Liver (tissue), 9 donors: Measurements from ENCODE around the gene MEAK7. TPM values are rescaled to one million over a fixed set of nuclear protein-coding genes. Genes with fewer than 3 reads are reported as not detected.

Experiments used
- DNase-seq: peaks from one replicate; pipeline ENCODE4 v3.0.0-alpha.2; 2017; ENCODE audit warnings: low spot score
- H3K27ac ChIP-seq, 2 donors: one replicate each; pipeline ENCODE4 v1.7.0; 2013; ENCODE audit warnings: inconsistent platforms in 2 of 2, low read length in 2 of 2, control low read depth in 1 of 2, low read depth in 1 of 2, mild to moderate bottlenecking in 1 of 2
- H3K27me3 ChIP-seq, 4 donors: one replicate each; pipeline versions ENCODE4 v1.6.1 to v1.7.0; 2013; ENCODE audit warnings: low read length in 3 of 4, inconsistent platforms in 1 of 4, mild to moderate bottlenecking in 1 of 4, moderate library complexity in 1 of 4; ENCODE audit not compliant: control insufficient read depth in 4 of 4, insufficient read depth in 4 of 4
- H3K36me3 ChIP-seq, 4 donors: one replicate each; pipeline versions ENCODE4 v1.6.1 to v1.7.0; 2013; ENCODE audit warnings: low read length in 3 of 4, mild to moderate bottlenecking in 3 of 4, low read depth in 1 of 4, moderate library complexity in 1 of 4; ENCODE audit not compliant: control insufficient read depth in 4 of 4, insufficient read depth in 3 of 4
- H3K4me1 ChIP-seq, 4 donors: one replicate each; pipeline versions ENCODE4 v1.6.1 to v1.7.0; 2013; ENCODE audit warnings: low read length in 3 of 4, mild to moderate bottlenecking in 3 of 4, moderate library complexity in 1 of 4; ENCODE audit not compliant: control insufficient read depth in 4 of 4, insufficient read depth in 4 of 4
- H3K4me3 ChIP-seq, 3 donors: one replicate each; pipeline versions ENCODE4 v1.6.1 to v1.7.0; 2013; ENCODE audit warnings: low read length in 3 of 3, control low read depth in 1 of 3, low read depth in 1 of 3, mild to moderate bottlenecking in 1 of 3
- H3K9ac ChIP-seq, 2 donors: one replicate each; pipeline ENCODE4 v1.7.0; 2013; ENCODE audit warnings: low read length in 2 of 2, mild to moderate bottlenecking in 2 of 2, moderate library complexity in 2 of 2, control low read depth in 1 of 2, low read depth in 1 of 2
- H3K9me3 ChIP-seq, 4 donors: one replicate each; pipeline versions ENCODE4 v1.6.1 to v1.7.0; 2013; ENCODE audit warnings: low read length in 3 of 4; ENCODE audit not compliant: control insufficient read depth in 4 of 4
- EGR1 ChIP-seq, 2 donors: IDR thresholded peaks; 2 replicates each; pipeline ENCODE4 v1.6.1; 2016 to 2018; ENCODE audit warnings: antibody characterized with exemption in 2 of 2, low read depth in 2 of 2
- FOXA1 ChIP-seq: IDR thresholded peaks from 2 replicates; pipeline ENCODE4 v1.6.1; 2016; ENCODE audit warnings: antibody characterized with exemption
- FOXA2 ChIP-seq: IDR thresholded peaks from 2 replicates; pipeline ENCODE4 v1.6.1; 2016; ENCODE audit warnings: antibody characterized with exemption
- GABPA ChIP-seq, 2 donors: IDR thresholded peaks in 1 of 2; conservative IDR thresholded peaks in 1 of 2; 2 replicates each; pipeline ENCODE4 v1.6.1; 2016; ENCODE audit warnings: antibody characterized with exemption in 2 of 2, mild to moderate bottlenecking in 1 of 2, moderate library complexity in 1 of 2
- HNF4A ChIP-seq, 2 donors: conservative IDR thresholded peaks; 2 replicates each; pipeline ENCODE4 v1.6.1; 2016; ENCODE audit warnings: antibody characterized with exemption in 2 of 2, mild to moderate bottlenecking in 2 of 2
- JUND ChIP-seq, 2 donors: IDR thresholded peaks; 2 replicates each; pipeline ENCODE4 v1.6.1; 2016; ENCODE audit warnings: antibody characterized with exemption in 2 of 2
- NR2F2 ChIP-seq: IDR thresholded peaks from 2 replicates; pipeline ENCODE4 v1.6.1; 2016; ENCODE audit warnings: antibody characterized with exemption
- RAD21 ChIP-seq, 2 donors: IDR thresholded peaks; 2 replicates each; pipeline ENCODE4 v1.6.1; 2016; ENCODE audit warnings: antibody characterized with exemption in 2 of 2, mild to moderate bottlenecking in 2 of 2
- RXRA ChIP-seq, 2 donors: IDR thresholded peaks; 2 replicates each; pipeline ENCODE4 v1.6.1; 2017 to 2018; ENCODE audit warnings: antibody characterized with exemption in 2 of 2, mild to moderate bottlenecking in 1 of 2
- TAF1 ChIP-seq: conservative IDR thresholded peaks from 2 replicates; pipeline ENCODE4 v1.6.1; 2016; ENCODE audit warnings: antibody characterized with exemption, mild to moderate bottlenecking
- YY1 ChIP-seq: IDR thresholded peaks from 2 replicates; pipeline ENCODE4 v1.6.1; 2016; ENCODE audit warnings: antibody characterized with exemption, mild to moderate bottlenecking
- WGBS: extraction: QIAGEN DNeasy Blood & Tissue Kit; methylation state at CpG from one replicate; pipeline ENCODE4 v1.1.7; 2013; 5-methylcytosine and 5-hydroxymethylcytosine counted together
- polyA plus RNA-seq, 2 donors: library from polyadenylated mRNA; stranded (reverse) in 1 of 2; unstranded in 1 of 2; fragments of 200-250 nt in 1 of 2; fragments of >200 nt in 1 of 2; fragmentation: Nextera tagmentation in 1 of 2; extraction: Ambion mirVana in 1 of 2; gene quantifications; one replicate each; pipeline versions ENCODE4 v1.2.1 to v1.2.3, GENCODE V29; 2013 to 2015
- total RNA-seq, 2 donors: library from RNA; depleted of rRNA; stranded (reverse); fragments of >200 nt; gene quantifications; one replicate each; pipeline ENCODE4 v1.2.3, GENCODE V29; 2014
- TF ChIP-seq, protein P1 (sequence below): IDR thresholded peaks from 2 replicates; pipeline ENCODE4 v1.6.1; 2016; ENCODE audit warnings: antibody characterized with exemption
- TF ChIP-seq, protein P2 (sequence below): fragments of 150-350 bp; IDR thresholded peaks from 2 replicates; pipeline ENCODE4 v1.5.1; 2017; ENCODE audit warnings: improper control_type of control experiment, low read depth, low read length; ENCODE audit not compliant: missing input control
- TF ChIP-seq, protein P3 (sequence below): IDR thresholded peaks from 2 replicates; pipeline ENCODE4 v1.6.1; 2016; ENCODE audit warnings: antibody characterized with exemption, mild to moderate bottlenecking
- TF ChIP-seq, protein P4 (sequence below): IDR thresholded peaks from 2 replicates; pipeline ENCODE4 v1.6.1; 2016; ENCODE audit warnings: antibody characterized with exemption
- TF ChIP-seq, protein P5 (sequence below): IDR thresholded peaks from 2 replicates; pipeline ENCODE4 v1.6.1; 2016; ENCODE audit warnings: antibody characterized with exemption
- donor health status: healthy.
- donor health status: healthy.
- donor health status: healthy.
- donor health status: healthy.
- donor health status: healthy.

Gene MEAK7
- total and polyA plus RNA-seq, 4 donors = 1.3 to 4.0 (median 2.2) TPM

DNA sequence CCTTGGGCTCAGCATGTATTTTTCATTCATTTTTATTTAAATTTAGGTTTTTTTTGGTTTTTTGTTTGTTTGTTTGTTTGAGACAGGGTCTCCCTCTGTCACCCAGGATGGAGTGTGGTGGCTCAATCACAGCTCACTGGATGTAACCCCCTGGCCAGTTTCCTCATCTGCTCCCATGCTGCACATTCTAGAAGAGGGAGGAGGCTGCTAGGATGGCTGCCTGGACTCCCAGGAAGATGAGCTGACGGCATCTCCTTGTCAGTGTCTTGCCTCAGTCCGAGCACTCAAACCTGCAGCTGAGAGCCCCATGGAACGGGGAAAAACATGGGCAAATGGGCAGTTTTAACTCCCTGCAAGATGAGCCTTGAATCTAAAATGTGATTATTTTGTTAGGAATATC is 7.5 kb downstream of the MEAK7 start:
- Histone ChIP-seq H3K36me3 (peaks cover 3 to 14% (median 4%) of the 10 kb centered on the region in 4 donors), H3K27me3 (no peaks in the 10 kb centered on the region), H3K4me3 (no peak overlapping the region), H3K27ac (no peak overlapping the region), H3K9ac (no peak overlapping the region), H3K9me3 (no peaks in the 10 kb centered on the region), H3K4me1 (no peaks in the 10 kb centered on the region)
- WGBS = 97% methylated on average over 3 of the region's 3 CpGs
- TF ChIP-seq EGR1 (IDR thresholded peaks at IDR 0.05; ENCODE audit: low read depth in 2 of 2) = no peak
- TF ChIP-seq FOXA2 = no peak
- TF ChIP-seq GABPA (IDR thresholded peaks at IDR 0.05 in 1 of 2, conservative IDR thresholded peaks at IDR 0.05 in 1 of 2) = no peak
- no peak for TF ChIP-seq FOXA1
- no peak for TF ChIP-seq RAD21 (IDR thresholded peaks at IDR 0.05)
- TF ChIP-seq JUND (IDR thresholded peaks at IDR 0.05) = no peak
- TF ChIP-seq, protein P1, sequence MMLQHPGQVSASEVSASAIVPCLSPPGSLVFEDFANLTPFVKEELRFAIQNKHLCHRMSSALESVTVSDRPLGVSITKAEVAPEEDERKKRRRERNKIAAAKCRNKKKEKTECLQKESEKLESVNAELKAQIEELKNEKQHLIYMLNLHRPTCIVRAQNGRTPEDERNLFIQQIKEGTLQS = no peak
- TF ChIP-seq TAF1 = no peak
- TF ChIP-seq NR2F2 = no peak
- TF ChIP-seq, protein P2, sequence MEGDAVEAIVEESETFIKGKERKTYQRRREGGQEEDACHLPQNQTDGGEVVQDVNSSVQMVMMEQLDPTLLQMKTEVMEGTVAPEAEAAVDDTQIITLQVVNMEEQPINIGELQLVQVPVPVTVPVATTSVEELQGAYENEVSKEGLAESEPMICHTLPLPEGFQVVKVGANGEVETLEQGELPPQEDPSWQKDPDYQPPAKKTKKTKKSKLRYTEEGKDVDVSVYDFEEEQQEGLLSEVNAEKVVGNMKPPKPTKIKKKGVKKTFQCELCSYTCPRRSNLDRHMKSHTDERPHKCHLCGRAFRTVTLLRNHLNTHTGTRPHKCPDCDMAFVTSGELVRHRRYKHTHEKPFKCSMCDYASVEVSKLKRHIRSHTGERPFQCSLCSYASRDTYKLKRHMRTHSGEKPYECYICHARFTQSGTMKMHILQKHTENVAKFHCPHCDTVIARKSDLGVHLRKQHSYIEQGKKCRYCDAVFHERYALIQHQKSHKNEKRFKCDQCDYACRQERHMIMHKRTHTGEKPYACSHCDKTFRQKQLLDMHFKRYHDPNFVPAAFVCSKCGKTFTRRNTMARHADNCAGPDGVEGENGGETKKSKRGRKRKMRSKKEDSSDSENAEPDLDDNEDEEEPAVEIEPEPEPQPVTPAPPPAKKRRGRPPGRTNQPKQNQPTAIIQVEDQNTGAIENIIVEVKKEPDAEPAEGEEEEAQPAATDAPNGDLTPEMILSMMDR = no peak
- TF ChIP-seq, protein P3, sequence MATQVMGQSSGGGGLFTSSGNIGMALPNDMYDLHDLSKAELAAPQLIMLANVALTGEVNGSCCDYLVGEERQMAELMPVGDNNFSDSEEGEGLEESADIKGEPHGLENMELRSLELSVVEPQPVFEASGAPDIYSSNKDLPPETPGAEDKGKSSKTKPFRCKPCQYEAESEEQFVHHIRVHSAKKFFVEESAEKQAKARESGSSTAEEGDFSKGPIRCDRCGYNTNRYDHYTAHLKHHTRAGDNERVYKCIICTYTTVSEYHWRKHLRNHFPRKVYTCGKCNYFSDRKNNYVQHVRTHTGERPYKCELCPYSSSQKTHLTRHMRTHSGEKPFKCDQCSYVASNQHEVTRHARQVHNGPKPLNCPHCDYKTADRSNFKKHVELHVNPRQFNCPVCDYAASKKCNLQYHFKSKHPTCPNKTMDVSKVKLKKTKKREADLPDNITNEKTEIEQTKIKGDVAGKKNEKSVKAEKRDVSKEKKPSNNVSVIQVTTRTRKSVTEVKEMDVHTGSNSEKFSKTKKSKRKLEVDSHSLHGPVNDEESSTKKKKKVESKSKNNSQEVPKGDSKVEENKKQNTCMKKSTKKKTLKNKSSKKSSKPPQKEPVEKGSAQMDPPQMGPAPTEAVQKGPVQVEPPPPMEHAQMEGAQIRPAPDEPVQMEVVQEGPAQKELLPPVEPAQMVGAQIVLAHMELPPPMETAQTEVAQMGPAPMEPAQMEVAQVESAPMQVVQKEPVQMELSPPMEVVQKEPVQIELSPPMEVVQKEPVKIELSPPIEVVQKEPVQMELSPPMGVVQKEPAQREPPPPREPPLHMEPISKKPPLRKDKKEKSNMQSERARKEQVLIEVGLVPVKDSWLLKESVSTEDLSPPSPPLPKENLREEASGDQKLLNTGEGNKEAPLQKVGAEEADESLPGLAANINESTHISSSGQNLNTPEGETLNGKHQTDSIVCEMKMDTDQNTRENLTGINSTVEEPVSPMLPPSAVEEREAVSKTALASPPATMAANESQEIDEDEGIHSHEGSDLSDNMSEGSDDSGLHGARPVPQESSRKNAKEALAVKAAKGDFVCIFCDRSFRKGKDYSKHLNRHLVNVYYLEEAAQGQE = no peak
- no peak for TF ChIP-seq YY1
- TF ChIP-seq RXRA (IDR thresholded peaks at IDR 0.05) = no peak
- TF ChIP-seq HNF4A (conservative IDR thresholded peaks at IDR 0.05) = no peak
- TF ChIP-seq, protein P4, sequence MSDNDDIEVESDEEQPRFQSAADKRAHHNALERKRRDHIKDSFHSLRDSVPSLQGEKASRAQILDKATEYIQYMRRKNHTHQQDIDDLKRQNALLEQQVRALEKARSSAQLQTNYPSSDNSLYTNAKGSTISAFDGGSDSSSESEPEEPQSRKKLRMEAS = no peak
- DNase-seq = no peak

DNA sequence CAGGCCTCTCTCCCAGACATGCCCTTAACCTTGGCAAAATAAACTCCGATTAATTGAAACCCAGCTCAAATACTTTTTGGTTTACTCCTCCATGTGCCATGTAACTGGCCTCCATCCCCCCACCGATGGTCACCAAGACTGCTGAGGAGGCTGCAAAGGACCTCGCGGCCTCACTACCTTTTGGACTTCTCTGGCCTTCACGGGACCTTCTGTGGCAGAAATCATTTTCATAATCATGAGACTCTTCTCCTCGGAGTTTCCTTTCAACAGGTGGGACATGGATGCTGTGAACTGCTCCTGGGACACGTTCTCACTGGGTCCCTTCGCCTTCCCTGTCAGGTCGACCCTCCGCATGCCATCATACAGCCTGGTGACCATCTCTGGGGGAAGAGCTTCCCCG is 9.0 kb downstream of the MEAK7 start:
- H3K27me3 ChIP-seq = no peaks in the 10 kb centered on the region
- H3K9me3 ChIP-seq = no peaks in the 10 kb centered on the region
- H3K27ac ChIP-seq = no peak overlapping the region
- H3K36me3 ChIP-seq = peaks cover 3 to 14% (median 4%) of the 10 kb centered on the region in 4 donors
- H3K4me3 ChIP-seq = no peak overlapping the region
- TF ChIP-seq, protein P5, sequence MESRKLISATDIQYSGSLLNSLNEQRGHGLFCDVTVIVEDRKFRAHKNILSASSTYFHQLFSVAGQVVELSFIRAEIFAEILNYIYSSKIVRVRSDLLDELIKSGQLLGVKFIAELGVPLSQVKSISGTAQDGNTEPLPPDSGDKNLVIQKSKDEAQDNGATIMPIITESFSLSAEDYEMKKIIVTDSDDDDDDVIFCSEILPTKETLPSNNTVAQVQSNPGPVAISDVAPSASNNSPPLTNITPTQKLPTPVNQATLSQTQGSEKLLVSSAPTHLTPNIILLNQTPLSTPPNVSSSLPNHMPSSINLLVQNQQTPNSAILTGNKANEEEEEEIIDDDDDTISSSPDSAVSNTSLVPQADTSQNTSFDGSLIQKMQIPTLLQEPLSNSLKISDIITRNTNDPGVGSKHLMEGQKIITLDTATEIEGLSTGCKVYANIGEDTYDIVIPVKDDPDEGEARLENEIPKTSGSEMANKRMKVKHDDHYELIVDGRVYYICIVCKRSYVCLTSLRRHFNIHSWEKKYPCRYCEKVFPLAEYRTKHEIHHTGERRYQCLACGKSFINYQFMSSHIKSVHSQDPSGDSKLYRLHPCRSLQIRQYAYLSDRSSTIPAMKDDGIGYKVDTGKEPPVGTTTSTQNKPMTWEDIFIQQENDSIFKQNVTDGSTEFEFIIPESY = no peak
- no peaks in the 10 kb centered on the region for H3K4me1 ChIP-seq
- 96% methylated on average over 11 of the region's 11 CpGs for WGBS
- no peak overlapping the region for H3K9ac ChIP-seq
- no peak for DNase-seq
